HUES64 (cell line): ENCODE data around the gene MYL11.

Experiments
- H3K27ac ChIP-seq: 2 replicates; pipeline ENCODE4 v1.7.0; 2013; ENCODE audit warnings: low read depth, low read length, inconsistent platforms
- H3K27me3 ChIP-seq: 2 replicates; pipeline ENCODE4 v1.6.1; 2013; ENCODE audit warnings: mild to moderate bottlenecking, low read length; ENCODE audit not compliant: insufficient read depth
- H3K36me3 ChIP-seq: 2 replicates; pipeline ENCODE4 v1.6.1; 2013; ENCODE audit warnings: mild to moderate bottlenecking, low read length; ENCODE audit not compliant: insufficient read depth
- H3K4me1 ChIP-seq: 2 replicates; pipeline ENCODE4 v1.6.1; 2013; ENCODE audit warnings: mild to moderate bottlenecking, low read length, moderate library complexity; ENCODE audit not compliant: insufficient read depth
- H3K4me3 ChIP-seq: 2 replicates; pipeline ENCODE4 v1.5.1; 2013; ENCODE audit warnings: mild to moderate bottlenecking, low read length, moderate library complexity
- H3K9ac ChIP-seq: 2 replicates; pipeline ENCODE4 v1.6.1; 2013; ENCODE audit warnings: mild to moderate bottlenecking, low read depth, low read length
- H3K9me3 ChIP-seq: 2 replicates; pipeline ENCODE4 v1.6.1; 2013; ENCODE audit warnings: low read depth, low read length; ENCODE audit not compliant: insufficient read depth
- WGBS: fragments of 150-250, 120-280 bp; methylation state at CpG from one replicate; pipeline ENCODE4 v1.1.7; 2013; ENCODE audit warnings: missing lambda C conversion rate; 5-methylcytosine and 5-hydroxymethylcytosine counted together

Gene MYL11

DNA sequence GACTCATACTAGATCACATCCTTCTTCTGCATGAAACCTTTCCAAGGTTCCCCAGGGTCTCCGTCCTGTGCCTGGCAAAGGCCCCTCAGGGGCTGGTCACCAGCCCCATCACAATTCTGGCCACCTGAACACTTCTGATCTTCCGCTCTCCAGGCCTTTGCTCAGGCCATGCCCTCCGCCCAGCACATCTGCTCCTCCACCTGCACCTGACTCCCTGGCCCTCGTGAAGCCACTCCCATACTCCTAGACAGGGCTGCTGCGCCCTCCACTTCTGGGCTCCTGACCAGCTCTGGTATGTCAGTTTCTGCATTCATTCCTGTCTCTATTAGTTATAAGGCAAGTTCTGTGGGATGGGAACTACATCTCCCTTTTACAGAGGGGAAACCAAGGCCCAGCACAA lies 1.9 kb upstream of the MYL11 start:
- H3K9me3 ChIP-seq: no peaks in the 10 kb centered on the region
- no peak overlapping the region for H3K4me3 ChIP-seq
- WGBS: 90% methylated on average over 5 of the region's 5 CpGs
- H3K9ac ChIP-seq: no peak overlapping the region
- no peak overlapping the region for H3K27ac ChIP-seq
- H3K36me3 ChIP-seq: no peaks in the 10 kb centered on the region
- no peaks in the 10 kb centered on the region for H3K27me3 ChIP-seq
- peaks cover 11% of the 10 kb centered on the region; the same call in 1 of the 2 replicates for H3K4me1 ChIP-seq

- Histone ChIP-seq H3K9ac (no peak overlapping the region), H3K27me3 (no peaks in the 10 kb centered on the region), H3K4me1 (peaks cover 11% of the 10 kb centered on the region; the same call in 1 of the 2 replicates), H3K36me3 (no peaks in the 10 kb centered on the region), H3K27ac (peak overlapping the region; percentile 39; the same call in 1 of the 2 replicates), H3K9me3 (no peaks in the 10 kb centered on the region), H3K4me3 (no peak overlapping the region)
- 92% methylated on average over 8 of the region's 8 CpGs for WGBS
Measured at GRCh38 chr16:30375864-30376263, 1.3 kb downstream of the MYL11 start.

GRCh38 chr16:30376461-30376902 lies 1.9 kb downstream of the MYL11 start:
- Histone ChIP-seq H3K4me1 (peaks cover 11% of the 10 kb centered on the region; the same call in 1 of the 2 replicates), H3K27ac (no peak overlapping the region), H3K36me3 (no peaks in the 10 kb centered on the region), H3K4me3 (no peak overlapping the region), H3K27me3 (no peaks in the 10 kb centered on the region), H3K9me3 (no peaks in the 10 kb centered on the region), H3K9ac (no peak overlapping the region)
- WGBS: 98% methylated on average over 8 of the region's 8 CpGs

DNA sequence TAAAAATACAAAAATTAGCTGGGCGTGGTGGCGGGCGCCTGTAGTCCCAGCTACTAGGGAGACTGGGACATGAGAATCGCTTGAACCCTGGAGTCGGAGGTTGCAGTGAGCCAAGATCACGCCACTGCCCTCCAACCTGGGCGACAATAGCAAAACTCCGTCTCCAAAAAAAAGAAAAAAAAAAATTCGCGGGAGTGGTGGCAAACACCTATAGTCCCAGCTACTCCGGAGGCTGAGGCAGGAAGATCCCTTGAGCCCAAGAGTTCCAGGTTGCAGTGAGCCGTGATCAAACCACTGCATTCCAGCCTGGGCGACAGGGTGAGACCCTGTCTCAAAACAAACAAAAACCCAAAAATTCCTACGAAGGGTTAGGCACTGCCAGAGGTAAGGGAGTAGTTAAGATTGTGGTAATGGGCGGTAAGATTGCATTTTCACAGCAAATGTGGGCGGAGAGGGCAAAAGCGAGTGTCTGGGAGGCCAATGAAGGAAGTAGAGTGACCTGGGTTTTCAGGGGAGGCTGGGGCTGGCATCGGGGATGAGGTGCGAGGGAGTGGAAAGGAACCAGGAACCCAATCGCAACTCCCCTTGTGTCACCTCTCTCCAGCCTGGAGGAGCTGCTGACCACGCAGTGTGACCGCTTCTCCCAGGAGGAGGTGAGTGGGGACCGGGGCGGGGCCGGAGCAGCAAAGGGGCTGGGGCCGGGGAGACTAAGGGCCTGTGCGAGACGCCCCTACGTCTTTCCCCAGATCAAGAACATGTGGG lies 2.6 kb downstream of the MYL11 start:
- no peaks in the 10 kb centered on the region for H3K9me3 ChIP-seq
- 55% methylated on average over 29 of the region's 29 CpGs for WGBS
- peaks cover 11% of the 10 kb centered on the region; the same call in 1 of the 2 replicates for H3K4me1 ChIP-seq
- peak overlapping the region; percentile 74 for H3K4me3 ChIP-seq
- no peaks in the 10 kb centered on the region for H3K27me3 ChIP-seq
- peak overlapping the region; percentile 52 for H3K9ac ChIP-seq
- peak overlapping the region; percentile 100 for H3K27ac ChIP-seq
- H3K36me3 ChIP-seq: no peaks in the 10 kb centered on the region

- Histone ChIP-seq H3K4me1 (peaks cover 11% of the 10 kb centered on the region; the same call in 1 of the 2 replicates), H3K36me3 (no peaks in the 10 kb centered on the region), H3K9me3 (no peaks in the 10 kb centered on the region), H3K9ac (peak overlapping the region; percentile 85), H3K27ac (peak overlapping the region; percentile 100), H3K4me3 (peak overlapping the region; percentile 74), H3K27me3 (no peaks in the 10 kb centered on the region)
- 1% methylated on average over 39 of the region's 39 CpGs for WGBS
Measured at GRCh38 chr16:30377812-30378235, 3.2 kb downstream of the MYL11 start.

GRCh38 chr16:30378236-30379157 lies 3.9 kb downstream of the MYL11 start:
- Histone ChIP-seq H3K4me1 (peaks cover 11% of the 10 kb centered on the region; the same call in 1 of the 2 replicates), H3K36me3 (no peaks in the 10 kb centered on the region), H3K4me3 (peak overlapping the region; percentile 74), H3K9me3 (no peaks in the 10 kb centered on the region), H3K9ac (peak overlapping the region; percentile 85), H3K27me3 (no peaks in the 10 kb centered on the region), H3K27ac (peak overlapping the region; percentile 100)
- WGBS: under 1% methylated on average over 67 of the region's 67 CpGs

DNA sequence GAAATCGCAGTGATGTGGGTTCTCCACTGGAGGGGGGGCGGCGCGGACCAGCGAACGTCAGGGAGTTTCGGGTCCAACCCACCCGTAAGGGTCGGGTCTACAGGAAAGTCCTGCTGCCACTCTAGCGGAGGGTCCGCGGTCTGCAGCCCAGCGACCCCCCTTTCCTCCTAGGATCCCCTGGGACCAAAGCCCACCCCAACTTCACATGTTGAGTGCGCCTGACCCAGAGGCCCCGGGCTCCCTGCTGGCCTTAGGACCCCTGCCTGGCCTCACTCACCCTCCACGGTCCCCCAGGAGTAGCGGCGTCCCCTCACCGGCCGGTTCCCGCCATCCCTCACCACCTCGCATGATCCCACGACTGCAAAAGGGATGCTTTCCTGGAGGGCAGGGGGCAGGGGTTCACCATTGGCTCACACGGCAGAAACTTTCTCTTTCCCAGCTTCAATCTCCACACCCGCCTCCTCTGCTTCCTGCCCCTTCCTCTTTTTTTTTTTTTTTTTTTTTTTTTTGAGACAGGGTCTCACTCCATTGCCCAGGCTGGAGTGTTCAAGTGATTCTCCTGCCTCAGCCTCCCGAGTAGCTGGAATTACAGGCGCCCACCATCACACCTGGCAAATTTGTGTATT lies 4.7 kb downstream of the MYL11 start:
- H3K4me3 ChIP-seq: peak overlapping the region; percentile 74
- H3K9me3 ChIP-seq: no peaks in the 10 kb centered on the region
- H3K27ac ChIP-seq: peak overlapping the region; percentile 75
- H3K4me1 ChIP-seq: peaks cover 11% of the 10 kb centered on the region; the same call in 1 of the 2 replicates
- WGBS: 17% methylated on average over 27 of the region's 27 CpGs
- no peaks in the 10 kb centered on the region for H3K27me3 ChIP-seq
- H3K36me3 ChIP-seq: no peaks in the 10 kb centered on the region
- peak overlapping the region; percentile 76 for H3K9ac ChIP-seq

DNA sequence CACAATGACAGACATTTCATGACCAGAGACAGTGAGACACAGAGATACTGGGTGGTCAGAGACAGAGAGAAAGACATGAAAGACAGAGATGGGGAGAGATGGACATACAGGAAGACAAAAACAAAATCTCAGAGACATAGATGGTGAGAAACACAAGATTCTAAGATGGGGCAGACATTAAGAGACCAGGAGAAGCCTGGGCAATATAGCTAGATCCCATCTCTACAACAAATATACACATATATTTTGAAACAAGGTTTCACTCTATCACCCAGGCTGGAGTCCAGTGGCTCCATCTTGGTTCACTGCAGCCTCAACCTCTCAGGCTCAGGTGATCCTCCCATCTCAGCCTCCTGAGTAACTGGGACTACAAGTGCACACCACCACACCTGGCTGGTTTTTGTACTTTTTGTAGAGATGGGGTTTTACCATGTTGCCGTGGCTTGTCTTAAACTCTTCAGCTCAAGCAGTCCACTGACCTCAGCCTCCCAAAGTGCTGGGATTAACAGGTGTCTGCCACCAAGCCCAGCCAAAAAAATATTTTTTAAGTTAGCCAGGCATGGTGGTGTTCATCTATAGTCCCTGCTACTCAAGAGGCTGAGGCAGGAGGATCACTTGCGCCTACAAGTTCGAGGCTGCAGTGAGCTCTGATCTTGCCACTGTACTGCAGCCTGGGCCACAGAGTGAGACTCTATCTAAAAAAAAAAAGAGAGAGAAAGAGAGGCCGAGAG lies 5.6 kb downstream of the MYL11 start:
- WGBS: 95% methylated on average over 4 of the region's 4 CpGs
- Histone ChIP-seq H3K4me3 (no peak overlapping the region), H3K4me1 (peaks cover 11% of the 10 kb centered on the region; the same call in 1 of the 2 replicates), H3K36me3 (no peaks in the 10 kb centered on the region), H3K27me3 (no peaks in the 10 kb centered on the region), H3K27ac (no peak overlapping the region), H3K9ac (no peak overlapping the region), H3K9me3 (no peaks in the 10 kb centered on the region)

GRCh38 chr16:30380803-30381208 lies 6.2 kb downstream of the MYL11 start:
- no peaks in the 10 kb centered on the region for H3K27me3 ChIP-seq
- H3K27ac ChIP-seq: no peak overlapping the region
- H3K36me3 ChIP-seq: no peaks in the 10 kb centered on the region
- peaks cover 6% of the 10 kb centered on the region; the same call in 1 of the 2 replicates for H3K4me1 ChIP-seq
- no peaks in the 10 kb centered on the region for H3K9me3 ChIP-seq
- H3K9ac ChIP-seq: no peak overlapping the region
- 90% methylated on average over 6 of the region's 6 CpGs for WGBS
- no peak overlapping the region for H3K4me3 ChIP-seq

DNA sequence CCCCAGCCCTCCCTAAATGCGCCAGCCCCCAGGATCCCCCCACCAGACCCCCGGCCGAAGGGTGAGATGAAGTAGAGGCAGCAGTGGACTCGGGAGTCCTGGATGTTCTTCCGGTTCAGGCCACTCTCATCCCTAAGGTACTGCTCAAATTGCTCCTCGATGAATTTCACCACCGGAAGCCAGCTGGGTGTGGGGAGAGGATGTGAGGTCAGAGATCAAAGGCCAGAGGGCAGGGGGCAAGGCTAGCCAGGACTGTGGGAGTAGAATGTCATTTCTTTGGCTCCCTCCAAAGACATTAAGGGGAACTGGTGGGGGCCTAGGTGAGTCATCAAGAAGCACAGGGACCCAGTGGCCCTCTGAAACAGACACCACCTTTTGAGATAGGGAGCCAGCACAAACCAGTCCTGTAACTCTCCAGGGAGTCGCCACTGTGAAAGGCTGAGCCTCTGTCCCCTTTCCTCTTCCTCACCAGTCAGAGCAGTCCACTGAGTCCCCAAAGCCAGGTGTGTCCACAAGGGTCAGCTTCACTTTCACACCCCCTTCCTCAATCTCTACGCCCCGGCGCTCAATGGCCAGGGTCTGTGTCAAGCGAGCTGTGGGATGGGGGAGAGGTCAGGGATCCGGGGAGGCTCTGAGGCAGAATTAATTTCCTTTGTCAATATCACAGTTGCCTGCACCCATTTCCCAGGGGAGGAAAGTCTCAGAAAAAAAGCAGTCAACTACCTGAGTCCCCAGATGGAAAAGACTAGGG lies 6.9 kb downstream of the MYL11 start:
- Histone ChIP-seq H3K36me3 (no peaks in the 10 kb centered on the region), H3K9me3 (no peaks in the 10 kb centered on the region), H3K4me3 (no peak overlapping the region), H3K27me3 (no peaks in the 10 kb centered on the region), H3K4me1 (peaks cover 4% of the 10 kb centered on the region; the same call in 1 of the 2 replicates), H3K9ac (no peak overlapping the region), H3K27ac (no peak overlapping the region)
- 91% methylated on average over 9 of the region's 13 CpGs for WGBS
